Measurements from ENCODE around the gene RASGRF2. TPM values are rescaled to one million over a fixed set of nuclear protein-coding genes. Genes with fewer than 3 reads are reported as not detected.

The RASGRF2 gene
- total and polyA plus RNA-seq, 2 of the 13 experiments (the other 11 are each of a cell fraction or from before 2014, with no cell fraction given): 23.6 to 29.0 TPM

DNA sequence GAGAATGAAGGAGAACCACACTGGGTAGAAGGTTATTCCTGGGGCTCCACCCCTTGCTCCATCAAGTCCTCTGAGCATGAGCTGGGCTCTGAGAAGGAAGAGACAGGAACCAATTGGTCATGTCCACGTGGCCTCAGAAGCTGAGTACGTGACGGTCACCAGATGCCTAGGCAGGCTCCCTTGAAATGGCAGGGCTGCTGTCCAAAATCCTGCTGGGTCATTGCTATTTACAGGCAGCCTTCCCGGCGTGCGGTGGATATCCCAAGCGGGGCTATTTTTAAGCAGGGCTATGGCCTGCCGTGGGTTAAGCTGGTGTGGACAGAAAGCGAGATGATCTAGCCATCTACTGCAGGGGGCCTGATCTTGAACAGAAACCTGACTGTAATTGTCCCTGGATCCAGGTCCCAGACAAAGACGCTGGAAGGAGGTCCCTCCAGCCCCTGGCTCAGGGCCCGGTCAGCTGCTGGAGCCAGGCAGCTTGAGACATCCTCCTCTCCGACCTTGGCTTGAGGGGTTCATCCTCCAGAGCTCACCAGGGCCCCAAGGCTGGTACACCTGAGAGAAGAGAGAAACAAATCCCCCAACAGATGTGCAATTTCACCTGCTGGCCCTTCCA lies 272.4 kb downstream of the RASGRF2 start:
- peak; percentile 28 for ATAC-seq
- no peaks in the 10 kb centered on the region for H3K9me3 ChIP-seq (ENCODE audit: low read length)
- peak overlapping the region; percentile 80 for H3K4me2 ChIP-seq (ENCODE audit: low read depth, low read length)
- no peaks in the 10 kb centered on the region for H3K27me3 ChIP-seq (ENCODE audit: control insufficient read depth in 1 of 2, insufficient read depth in 2 of 2, low read length in 2 of 2)
- WGBS (ENCODE audit: low lambda C conversion rate): 70% methylated on average over 3 of the region's 12 CpGs
- CTCF ChIA-PET (ENCODE audit: low intra/inter-chr PET ratio, low total read pairs): no interaction called here
- POLR2A ChIA-PET: interaction anchor here (0.7 to 1.3 kb wide), 2 partner anchors 36 to 69 kb away, joined by 3 to 4 read pairs; partner anchors contain the start of gene ZCCHC9
- no peaks in the 10 kb centered on the region for H3K79me2 ChIP-seq (ENCODE audit: insufficient read depth, low read length)
- peak overlapping the region; percentile 50 for H3K27ac ChIP-seq (ENCODE audit: extremely low read length, insufficient read depth, low read length)
- BruUV-seq (replicated peaks): TSS peak; percentile 51
- H3K36me3 ChIP-seq (replicated peaks in 1 of 2; ENCODE audit: control insufficient read depth in 1 of 2, insufficient read depth in 2 of 2, low read length in 2 of 2): 0 out of 5 replicates have a peak, but pooled peaks cover 0 to under 1% of the 10 kb centered on the region in 2 experiments
- no peak for FAIRE-seq
- peak; percentile 13 for DNase-seq (ENCODE audit: low spot score)
- peaks cover 33% of the 10 kb centered on the region for H3K4me1 ChIP-seq (ENCODE audit: insufficient read depth, low read length)
- intact Hi-C loops (cut with micrococcal nuclease; ENCODE audit: unreplicated experiment) (loop anchor here (5.0 kb wide), 1 partner anchor 70 kb away; the partner anchor contains the start of gene ZCCHC9), in situ Hi-C loops (cut with HindIII; ENCODE audit: extremely low pct_ligation_motif_present, low pct_unique_long_range_greater_than_20kb) (no loop called here)
- peak overlapping the region; percentile 59 for H3K9ac ChIP-seq (ENCODE audit: insufficient read depth, low read depth, low read length)
- H2AFZ ChIP-seq (ENCODE audit: low read length): no peak overlapping the region
- no peaks in the 10 kb centered on the region for H4K20me1 ChIP-seq (ENCODE audit: insufficient read depth, low read length)
- H3K4me3 ChIP-seq (replicated peaks in 1 of 3; ENCODE audit: insufficient read depth in 1 of 3, low read depth in 2 of 3, low read length in 3 of 3): peak overlapping the region; percentile 43 to 68 (median 53); a peak in 5 of 6 replicates
- TF ChIP-seq GABPB1 (CRISPR knock-in tag; IDR thresholded peaks at IDR 0.05): 0 out of 2 replicates have a peak, but pooled peaks have one; percentile 3
- TF ChIP-seq, protein P1, sequence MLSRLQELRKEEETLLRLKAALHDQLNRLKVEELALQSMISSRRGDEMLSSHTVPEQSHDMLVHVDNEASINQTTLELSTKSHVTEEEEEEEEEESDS (CRISPR knock-in tag; IDR thresholded peaks at IDR 0.05; ENCODE audit: borderline replicate concordance): no peak
- TF ChIP-seq SRSF1 (optimal IDR thresholded peaks at IDR 0.05; ENCODE audit: low read depth, low read length): no peak
- TF ChIP-seq FOXJ3 (CRISPR knock-in tag; IDR thresholded peaks at IDR 0.05; ENCODE audit: borderline replicate concordance): no peak
- TF ChIP-seq DNMT3B (CRISPR knock-in tag; conservative IDR thresholded peaks at IDR 0.05): no peak
- TF ChIP-seq ZNF101 (CRISPR knock-in tag; IDR thresholded peaks at IDR 0.05; ENCODE audit: borderline replicate concordance, low read depth): no peak
- TF ChIP-seq, protein P2, sequence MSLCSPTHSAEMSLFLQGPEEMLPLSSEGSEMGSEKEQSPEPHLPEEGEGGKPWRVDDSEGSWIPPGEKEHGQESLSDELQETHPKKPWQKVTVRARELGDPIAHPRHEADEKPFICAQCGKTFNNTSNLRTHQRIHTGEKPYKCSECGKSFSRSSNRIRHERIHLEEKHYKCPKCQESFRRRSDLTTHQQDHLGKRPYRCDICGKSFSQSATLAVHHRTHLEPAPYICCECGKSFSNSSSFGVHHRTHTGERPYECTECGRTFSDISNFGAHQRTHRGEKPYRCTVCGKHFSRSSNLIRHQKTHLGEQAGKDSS (CRISPR knock-in tag; IDR thresholded peaks at IDR 0.05; ENCODE audit: borderline replicate concordance, low read depth): no peak
- no peak for TF ChIP-seq MTA3 (CRISPR knock-in tag; IDR thresholded peaks at IDR 0.05)
- no peak for TF ChIP-seq JUNB (CRISPR knock-in tag; IDR thresholded peaks at IDR 0.05; ENCODE audit: borderline replicate concordance)
- no peak for TF ChIP-seq ETV6 (CRISPR knock-in tag; conservative IDR thresholded peaks at IDR 0.05)
- TF ChIP-seq TBX2 (CRISPR knock-in tag; IDR thresholded peaks at IDR 0.05; ENCODE audit: borderline replicate concordance): 0 out of 2 replicates have a peak, but pooled peaks have one; percentile 9
- 0 out of 2 replicates have a peak, but pooled peaks have one; percentile 41 for TF ChIP-seq SNAPC2 (CRISPR knock-in tag; IDR thresholded peaks at IDR 0.05)
- TF ChIP-seq ZEB1 (IDR thresholded peaks at IDR 0.05; ENCODE audit: insufficient replicate concordance, low read depth): no peak
- TF ChIP-seq TEAD2 (CRISPR knock-in tag; IDR thresholded peaks at IDR 0.05): no peak
- TF ChIP-seq TFAP4 (IDR thresholded peaks at IDR 0.05; ENCODE audit: borderline replicate concordance, low read depth): peak; percentile 7; the same call in 1 of the 2 replicates
- no peak for TF ChIP-seq TP53 (CRISPR knock-in tag; conservative IDR thresholded peaks at IDR 0.05)
- TF ChIP-seq CERS6 (CRISPR knock-in tag; IDR thresholded peaks at IDR 0.05): no peak
- TF ChIP-seq, protein P3, sequence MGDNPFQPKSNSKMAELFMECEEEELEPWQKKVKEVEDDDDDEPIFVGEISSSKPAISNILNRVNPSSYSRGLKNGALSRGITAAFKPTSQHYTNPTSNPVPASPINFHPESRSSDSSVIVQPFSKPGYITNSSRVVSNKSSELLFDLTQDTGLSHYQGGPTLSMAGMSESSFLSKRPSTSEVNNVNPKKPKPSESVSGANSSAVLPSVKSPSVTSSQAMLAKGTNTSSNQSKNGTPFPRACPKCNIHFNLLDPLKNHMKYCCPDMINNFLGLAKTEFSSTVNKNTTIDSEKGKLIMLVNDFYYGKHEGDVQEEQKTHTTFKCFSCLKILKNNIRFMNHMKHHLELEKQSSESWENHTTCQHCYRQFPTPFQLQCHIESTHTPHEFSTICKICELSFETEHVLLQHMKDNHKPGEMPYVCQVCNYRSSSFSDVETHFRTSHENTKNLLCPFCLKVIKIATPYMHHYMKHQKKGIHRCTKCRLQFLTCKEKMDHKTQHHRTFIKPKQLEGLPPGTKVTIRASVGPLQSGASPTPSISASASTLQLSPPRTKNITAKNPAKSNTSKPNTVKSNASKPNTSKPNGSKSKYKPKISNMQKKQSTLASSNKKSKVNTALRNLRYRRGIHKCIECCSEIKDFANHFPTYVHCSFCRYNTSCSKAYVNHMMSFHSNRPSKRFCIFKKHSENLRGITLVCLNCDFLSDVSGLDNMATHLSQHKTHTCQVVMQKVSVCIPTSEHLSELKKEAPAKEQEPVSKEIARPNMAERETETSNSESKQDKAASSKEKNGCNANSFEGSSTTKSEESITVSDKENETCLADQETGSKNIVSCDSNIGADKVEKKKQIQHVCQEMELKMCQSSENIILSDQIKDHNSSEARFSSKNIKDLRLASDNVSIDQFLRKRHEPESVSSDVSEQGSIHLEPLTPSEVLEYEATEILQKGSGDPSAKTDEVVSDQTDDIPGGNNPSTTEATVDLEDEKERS (CRISPR knock-in tag; IDR thresholded peaks at IDR 0.05): 0 out of 2 replicates have a peak, but pooled peaks have one; percentile 20
- no peak for TF ChIP-seq NKX3-1 (CRISPR knock-in tag; IDR thresholded peaks at IDR 0.05)

Data from HepG2 (cell line).